GM23338 (cell line): ENCODE measurements around the gene HOXA9. TPM values are rescaled to one million over a fixed set of nuclear protein-coding genes. Genes with fewer than 3 reads are reported as not detected.

Source experiments
- ATAC-seq: fragments of 200-7000 bp; cut with Tn5 transposase; 3 replicates; pipeline ENCODE4 v1.9.1; 2020
- DNase-seq: peaks from one replicate; pipeline ENCODE4 v3.0.0-alpha.2; 2015; ENCODE audit warnings: low spot score
- H2AFZ ChIP-seq: fragments of 200-600 bp; sonication (generic); 2 replicates; pipeline ENCODE4 v1.8.0; 2016; ENCODE audit warnings: antibody characterized with exemption, mild to moderate bottlenecking, moderate library complexity
- H3F3A ChIP-seq: fragments of 200-600 bp; sonication (generic); replicated peaks from 2 replicates; pipeline ENCODE4 v1.8.0; 2017; ENCODE audit warnings: antibody characterized with exemption, mixed run types, low read depth
- H3K27ac ChIP-seq: fragments of 200-600 bp; sonication (generic); 2 replicates; pipeline ENCODE4 v1.6.1; 2016; ENCODE audit warnings: low read depth
- H3K27me3 ChIP-seq: fragments of 200-600 bp; sonication (generic); 2 replicates; pipeline ENCODE4 v1.8.0; 2016; ENCODE audit warnings: mild to moderate bottlenecking, mixed run types, moderate library complexity; ENCODE audit not compliant: insufficient read depth
- H3K36me3 ChIP-seq: fragments of 200-600 bp; sonication (generic); 2 replicates; pipeline ENCODE4 v1.8.0; 2016; ENCODE audit warnings: mild to moderate bottlenecking; ENCODE audit not compliant: insufficient read depth
- H3K4me1 ChIP-seq: fragments of 200-600 bp; sonication (generic); 2 replicates; pipeline ENCODE4 v1.8.0; 2016; ENCODE audit warnings: mild to moderate bottlenecking, moderate library complexity; ENCODE audit not compliant: insufficient read depth
- H3K4me2 ChIP-seq: fragments of 200-600 bp; sonication (generic); 2 replicates; pipeline ENCODE4 v1.7.1; 2017; ENCODE audit warnings: mixed run types
- H3K4me3 ChIP-seq: fragments of 200-600 bp; sonication (generic); 2 replicates; pipeline ENCODE4 v1.6.1; 2016; ENCODE audit warnings: mixed run types
- H3K79me2 ChIP-seq: fragments of 200-600 bp; sonication (generic); replicated peaks from 2 replicates; pipeline ENCODE4 v1.8.0; 2017; ENCODE audit warnings: mild to moderate bottlenecking; ENCODE audit not compliant: insufficient read depth
- H3K9me2 ChIP-seq: fragments of 200-600 bp; sonication (generic); 2 replicates; pipeline ENCODE4 v1.8.0; 2017; ENCODE audit not compliant: insufficient read depth
- H4K20me1 ChIP-seq: fragments of 200-600 bp; sonication (generic); replicated peaks from 2 replicates; pipeline ENCODE4 v1.8.0; 2017; ENCODE audit warnings: mild to moderate bottlenecking; ENCODE audit not compliant: insufficient read depth
- H3K27ac Mint-ChIP-seq: 2 replicates; pipeline ENCODE4 v1.8.0; 2020; ENCODE audit warnings: inconsistent platforms, mild to moderate bottlenecking, moderate library complexity, mixed read lengths
- H3K27me3 Mint-ChIP-seq: 3 replicates; pipeline ENCODE4 v1.8.0; 2022; ENCODE audit warnings: low read depth, mild to moderate bottlenecking, moderate library complexity, mixed read lengths, inconsistent platforms; ENCODE audit not compliant: insufficient read depth, poor library complexity
- H3K36me3 Mint-ChIP-seq: 3 replicates; pipeline ENCODE4 v1.8.0; 2021; ENCODE audit warnings: low read depth, mild to moderate bottlenecking, inconsistent platforms, moderate library complexity, mixed read lengths
- H3K4me1 Mint-ChIP-seq: 3 replicates; pipeline ENCODE4 v1.8.0; 2020; ENCODE audit warnings: mild to moderate bottlenecking, inconsistent platforms, mixed read lengths
- H3K4me3 Mint-ChIP-seq: 3 replicates; pipeline ENCODE4 v1.8.0; 2021; ENCODE audit warnings: moderate library complexity, mild to moderate bottlenecking, inconsistent platforms, mixed read lengths
- H3K9me3 Mint-ChIP-seq: 3 replicates; pipeline ENCODE4 v1.8.0; 2020; ENCODE audit warnings: moderate library complexity, mild to moderate bottlenecking, inconsistent platforms, mixed read lengths
- CREB1 ChIP-seq: fragments of 250-450 bp; sonication (Bioruptor Pico); IDR thresholded peaks from 2 replicates; pipeline ENCODE4 v1.5.0; 2020; ENCODE audit warnings: low read depth, mild to moderate bottlenecking, moderate library complexity
- CTCF ChIP-seq, 2 experiments: fragments of 200-600 bp in 1 of 2; sonication (generic) in 1 of 2; conservative IDR thresholded peaks; 2 replicates each; pipeline versions ENCODE4 v1.5.1 to v1.6.1; 2016 to 2017; ENCODE audit warnings: antibody characterized with exemption in 2 of 2, low read depth in 2 of 2, mild to moderate bottlenecking in 2 of 2, moderate library complexity in 1 of 2
- ETS1 ChIP-seq: IDR thresholded peaks from 2 replicates; pipeline ENCODE4 v1.6.1; 2016; ENCODE audit warnings: antibody characterized with exemption
- EZH2 ChIP-seq: fragments of 200-600 bp; sonication (generic); IDR thresholded peaks from one replicate; pipeline ENCODE4 v1.8.0; 2017; ENCODE audit warnings: antibody characterized with exemption, mild to moderate bottlenecking, low read depth; ENCODE audit not compliant: unreplicated experiment
- EZH2phosphoT487 ChIP-seq: fragments of 200-600 bp; sonication (generic); IDR thresholded peaks from one replicate; pipeline ENCODE4 v1.8.1; 2018; ENCODE audit warnings: antibody characterized with exemption; ENCODE audit not compliant: unreplicated experiment
- JUNB ChIP-seq: IDR thresholded peaks from one replicate; pipeline ENCODE4 v1.6.1; 2016; ENCODE audit warnings: antibody characterized with exemption; ENCODE audit not compliant: unreplicated experiment
- NANOG ChIP-seq: IDR thresholded peaks from 2 replicates; pipeline ENCODE4 v1.6.1; 2016; ENCODE audit warnings: antibody characterized with exemption, borderline replicate concordance
- STAT1 ChIP-seq: IDR thresholded peaks from one replicate; pipeline ENCODE4 v1.6.1; 2016; ENCODE audit warnings: antibody characterized with exemption; ENCODE audit not compliant: unreplicated experiment
- ZNF114 ChIP-seq: fragments of 250-450 bp; sonication (Bioruptor Pico); IDR thresholded peaks from 2 replicates; pipeline ENCODE4 v1.5.0; 2020; ENCODE audit warnings: mild to moderate bottlenecking, moderate library complexity
- ZNF331 ChIP-seq: fragments of 250-450 bp; sonication (Bioruptor Pico); IDR thresholded peaks from 2 replicates; pipeline ENCODE4 v1.5.0; 2020; ENCODE audit warnings: low read depth, mild to moderate bottlenecking, moderate library complexity
- polyA plus RNA-seq: library from polyadenylated mRNA; unstranded; fragments of >200 nt; fragmentation: Nextera tagmentation; extraction: Ambion mirVana; gene quantifications from 2 replicates; pipeline ENCODE4 v1.2.1, GENCODE V29; 2016
- total RNA-seq: library from RNA; depleted of rRNA; stranded (reverse); fragments of >200 nt; shearing (Covaris generic); gene quantifications from 2 replicates; pipeline ENCODE4 v1.2.3, GENCODE V29; 2014

Gene HOXA9
- total and polyA plus RNA-seq, 2 experiments from 2014 or later, result not detected

GRCh38 chr7:27198138-27198841, 33.0 kb upstream of the HOXA9 start:
- Histone ChIP-seq H3K36me3 (no peaks in the 10 kb centered on the region), H3K79me2 (no peaks in the 10 kb centered on the region), H3F3A (peaks cover 27% of the 10 kb centered on the region; the same call in 1 of the 2 replicates), H3K4me3 (no peak overlapping the region), H3K4me2 (peak overlapping the region; percentile 64; the same call in 1 of the 2 replicates), H3K27ac (no peak overlapping the region), H2AFZ (no peak overlapping the region), H3K27me3 (peaks cover 98% of the 10 kb centered on the region), H3K9me2 (no peaks in the 10 kb centered on the region), H3K4me1 (peaks cover 21% of the 10 kb centered on the region), H4K20me1 (peaks cover 42% of the 10 kb centered on the region)
- Mint-ChIP-seq H3K9me3 (no peaks in the 10 kb centered on the region; the same call in 2 of the 3 replicates), H3K4me1 (peaks cover 19% of the 10 kb centered on the region), H3K27ac (no peak overlapping the region), H3K27me3 (peaks cover 92% of the 10 kb centered on the region), H3K4me3 (peak overlapping the region; percentile 13; the same call in 1 of the 3 replicates), H3K36me3 (no peaks in the 10 kb centered on the region)
- DNase-seq (no peak), ATAC-seq (peak; percentile 5; the same call in 1 of the 3 replicates)
- peak; percentile 90 for TF ChIP-seq EZH2phosphoT487
- TF ChIP-seq EZH2, result peak; percentile 97
- no peak for TF ChIP-seq ETS1
- no peak for TF ChIP-seq CREB1 (CRISPR knock-in tag)

- ATAC-seq (no peak), DNase-seq (no peak)
- Mint-ChIP-seq H3K27ac (no peak overlapping the region), H3K27me3 (peaks cover 90% of the 10 kb centered on the region), H3K4me1 (peaks cover 19% of the 10 kb centered on the region), H3K9me3 (no peaks in the 10 kb centered on the region; the same call in 2 of the 3 replicates), H3K4me3 (no peak overlapping the region), H3K36me3 (no peaks in the 10 kb centered on the region)
- Histone ChIP-seq H3K27me3 (peaks cover 98% of the 10 kb centered on the region), H3K4me2 (no peak overlapping the region), H2AFZ (no peak overlapping the region), H3K27ac (no peak overlapping the region), H3K79me2 (no peaks in the 10 kb centered on the region), H4K20me1 (peaks cover 37% of the 10 kb centered on the region), H3F3A (peaks cover 22% of the 10 kb centered on the region; the same call in 1 of the 2 replicates), H3K4me1 (peaks cover 24% of the 10 kb centered on the region), H3K4me3 (no peak overlapping the region), H3K9me2 (no peaks in the 10 kb centered on the region), H3K36me3 (no peaks in the 10 kb centered on the region)
- TF ChIP-seq EZH2phosphoT487 (peak; percentile 54), CREB1 (CRISPR knock-in tag) (no peak), ZNF114 (no peak), EZH2 (peak; percentile 61), JUNB (no peak), ZNF331 (CRISPR knock-in tag) (no peak), STAT1 (no peak), NANOG (no peak), CTCF (conservative IDR thresholded peaks at IDR 0.05; ENCODE audit: low read depth in 2 of 2) (no peak), ETS1 (no peak)
These were observed 32.1 kb upstream of the HOXA9 start for GRCh38 chr7:27197137-27198042.
